HG02840 (cell line): ENCODE measurements around the gene DNAI2.

Experiments
- ATAC-seq: cut with Tn5 transposase; IDR thresholded peaks from one replicate; pipeline ENCODE4 v1.9.1; 2021; ENCODE audit warnings: mild to moderate bottlenecking, moderate library complexity, moderate number of reproducible peaks; ENCODE audit not compliant: unreplicated experiment, low FRiP score

The DNAI2 gene

GRCh38 chr17:74356646-74357465 lies 82.8 kb downstream of the DNAI2 start:
- ATAC-seq: no peak

DNA sequence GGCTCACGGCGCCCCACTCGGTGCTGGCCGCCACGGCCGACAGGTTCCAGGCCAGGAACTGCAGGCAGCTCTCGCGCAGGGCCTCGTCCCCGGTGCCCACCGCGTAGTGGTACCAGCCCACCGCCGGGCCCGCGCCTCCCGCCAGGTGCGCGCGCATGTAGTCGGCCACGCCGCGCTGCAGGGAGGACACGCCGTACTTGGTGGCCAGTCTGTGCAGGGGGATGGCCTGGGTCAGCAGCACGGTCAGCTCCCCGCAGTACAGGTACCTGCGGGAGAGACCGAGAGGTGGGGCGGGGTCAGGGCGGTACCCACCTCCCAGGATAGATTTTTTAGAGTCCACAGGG lies 83.4 kb downstream of the DNAI2 start:
- no peak for ATAC-seq

- no peak for ATAC-seq
Measured at GRCh38 chr17:74358697-74359096, 84.7 kb downstream of the DNAI2 start.

- ATAC-seq: no peak
Measured at GRCh38 chr17:74359916-74360315, 85.9 kb downstream of the DNAI2 start.

DNA sequence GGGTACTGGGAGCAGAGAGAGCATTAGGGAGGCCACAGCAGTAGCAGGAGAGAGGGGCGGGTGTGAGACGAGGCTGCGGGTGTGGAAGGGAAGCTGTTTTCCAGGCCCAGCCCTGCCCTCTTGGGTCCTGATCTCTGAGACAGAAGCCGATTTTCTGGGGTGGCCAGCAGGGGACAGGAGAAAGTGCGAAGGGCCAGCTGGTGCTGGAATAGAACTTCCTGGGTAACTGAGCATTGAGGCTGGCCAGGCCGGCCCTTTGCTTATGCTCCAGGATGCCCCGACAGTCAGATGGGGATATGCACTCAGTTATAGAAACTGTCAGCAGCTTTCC lies 86.8 kb downstream of the DNAI2 start:
- ATAC-seq: no peak

DNA sequence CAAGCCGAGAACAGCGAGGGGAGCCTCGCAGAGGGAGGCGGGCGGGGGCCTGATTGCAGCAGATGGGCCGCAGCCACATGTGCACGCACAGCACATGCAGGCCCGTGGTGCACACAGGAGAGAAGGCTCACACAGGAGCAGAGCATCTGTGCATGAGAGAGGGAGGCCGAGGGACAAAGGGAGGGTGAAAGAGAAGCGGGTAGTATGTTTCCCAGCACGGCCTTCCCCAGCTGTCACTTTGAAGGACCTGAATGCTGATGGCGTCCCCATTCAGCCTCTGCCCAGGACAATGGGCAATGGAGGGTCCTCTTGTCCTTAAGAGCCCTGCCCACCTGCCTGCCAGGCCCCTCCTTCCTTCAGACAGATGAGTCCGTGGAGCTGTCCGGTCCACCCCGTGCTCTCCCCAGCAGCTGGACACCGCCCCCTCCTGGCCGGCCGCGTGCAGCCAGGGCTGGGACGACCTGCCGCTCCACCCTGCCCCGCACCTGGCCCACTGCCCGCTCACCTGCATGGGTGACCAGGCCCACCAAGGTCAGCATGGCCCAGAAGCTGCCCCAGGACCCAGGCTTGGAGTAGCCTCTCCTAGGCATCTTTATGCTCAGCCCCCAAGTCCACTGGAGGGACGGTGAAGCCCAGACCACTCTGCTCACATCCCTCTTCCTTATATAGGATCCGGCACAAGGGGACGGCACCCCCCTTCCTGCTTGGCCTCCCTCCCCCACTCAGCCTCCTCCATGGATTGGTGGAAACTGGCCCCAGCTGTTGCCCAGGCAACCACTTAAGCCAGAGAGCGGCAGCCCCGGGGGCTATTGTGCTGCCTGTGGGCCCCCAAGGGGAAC lies 87.4 kb downstream of the DNAI2 start, which contains the start of gene BTBD17:
BTBD17 (minus strand) TSS at position 639 of the 839 bp plus-strand sequence; CDS start at position 590, 49 bp downstream.
- no peak for ATAC-seq

DNA sequence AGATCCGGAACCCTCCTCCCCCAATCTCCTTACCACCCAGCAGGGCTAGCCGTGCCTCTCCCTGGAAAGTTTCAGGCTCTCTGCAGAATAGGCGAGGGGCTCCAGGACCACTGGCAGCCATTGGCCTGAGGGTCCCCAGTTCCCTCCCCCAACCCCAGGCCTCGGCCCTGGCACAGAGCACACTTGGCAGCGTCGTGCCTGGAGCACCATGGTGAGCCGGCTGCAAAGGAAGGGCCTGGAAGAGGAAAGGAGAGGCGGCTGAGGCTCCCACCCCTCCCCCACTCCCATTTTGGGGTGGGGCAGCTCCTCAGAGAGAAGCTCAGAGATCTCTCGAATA lies 88.0 kb downstream of the DNAI2 start:
- ATAC-seq: no peak

GRCh38 chr17:74362810-74363498 lies 88.9 kb downstream of the DNAI2 start:
- no peak for ATAC-seq
